Muscle of back (tissue), 13 donors: ENCODE results near the gene GRB7. TPM values are rescaled to one million over a fixed set of nuclear protein-coding genes. Genes with fewer than 3 reads are reported as not detected.
"Not testable (repeated sequence)": the region's sequence is repeated elsewhere in the genome, so short reads cannot be mapped to it uniquely, and the experiment has no call there.

Experiments
- DNase-seq, 3 donors: peaks; one replicate each; pipeline versions ENCODE4 v3.0.0 to v3.0.0-alpha.2; 2013
- long read RNA-seq, 9 donors: transcript quantifications; one replicate each; lab custom pipeline, GENCODE V29; 2026
- polyA plus RNA-seq, 10 donors: library from polyadenylated mRNA; unstranded; fragments of 120-200 nt; gene quantifications; one replicate each; pipeline ENCODE4 v1.2.1, GENCODE V29; 2013; ENCODE audit not compliant: insufficient read length in 10 of 10

GRB7 gene
- polyA plus RNA-seq = 1 to 10 TPM in 2 of 10 donors, under 1 TPM in 8; 0.14 to 1.9 (median 0.42) TPM
- long read RNA-seq, donor 1 = 0 reads
- long read RNA-seq, donor 2 = 0 reads
- long read RNA-seq, donor 3 = 0 reads
- long read RNA-seq, donor 4 = 0 reads
- long read RNA-seq, donor 5 = 0 reads
- long read RNA-seq, donor 6 = 0 reads
- long read RNA-seq, donor 7 = 0 reads
- long read RNA-seq, donor 8 = 0 reads
- long read RNA-seq, donor 9 = 0 reads

- DNase-seq = no peak
These were observed at the start of gene GRB7 for GRCh38 chr17:39737760-39738567. GRB7 (plus strand) TSS chr17:39737938; CDS start chr17:39742302, 4,364 bp downstream.

GRCh38 chr17:39688475-39688835, 49.3 kb upstream of the GRB7 start:
- no peak for DNase-seq

- no peak for DNase-seq
These were observed 48.8 kb upstream of the GRB7 start for GRCh38 chr17:39688945-39689344.

- no peak for DNase-seq
These were observed 43.1 kb upstream of the GRB7 start for GRCh38 chr17:39694593-39694992.

GRCh38 chr17:39695089-39695474, 42.7 kb upstream of the GRB7 start:
- no peak for DNase-seq

GRCh38 chr17:39696731-39697130, 41.0 kb upstream of the GRB7 start:
- DNase-seq = no peak

GRCh38 chr17:39697961-39698360, 39.8 kb upstream of the GRB7 start:
- DNase-seq = no peak

- not testable (repeated sequence) for DNase-seq
These were observed 38.5 kb upstream of the GRB7 start for GRCh38 chr17:39699157-39699817.

GRCh38 chr17:39699818-39700147, 38.0 kb upstream of the GRB7 start, which contains the start of gene ERBB2:
ERBB2 (plus strand) TSS chr17:39700064; CDS start chr17:39700239, 175 bp downstream.
- DNase-seq = peak; percentile 74 to 92 (median 83)

GRCh38 chr17:39700148-39700987, 37.4 kb upstream of the GRB7 start:
- DNase-seq = peak; percentile 49 to 91 (median 74)

- no peak for DNase-seq
These were observed 36.5 kb upstream of the GRB7 start for GRCh38 chr17:39701012-39701783.

- DNase-seq = no peak
These were observed 35.8 kb upstream of the GRB7 start for GRCh38 chr17:39701784-39702422.

GRCh38 chr17:39702901-39703893, 34.5 kb upstream of the GRB7 start:
- no peak for DNase-seq

- DNase-seq = no peak
These were observed 33.8 kb upstream of the GRB7 start for GRCh38 chr17:39703913-39704312.

GRCh38 chr17:39704821-39705551, 32.8 kb upstream of the GRB7 start:
- DNase-seq = no peak

- DNase-seq = no peak
These were observed 31.9 kb upstream of the GRB7 start for GRCh38 chr17:39705786-39706348.

- DNase-seq = no peak
These were observed 31.4 kb upstream of the GRB7 start for GRCh38 chr17:39706383-39706782.

- DNase-seq = no peak
These were observed 30.8 kb upstream of the GRB7 start for GRCh38 chr17:39706921-39707337.
